ACC112 (cell line): ENCODE measurements around the gene SIX2.
"Not testable (repeated sequence)": the region's sequence is repeated elsewhere in the genome, so short reads cannot be mapped to it uniquely, and the experiment has no call there.

Experiments used
- H2AFZ ChIP-seq: fragments of 200-600 bp; sonication (generic); one replicate; pipeline ENCODE4 v1.6.0; 2017; ENCODE audit warnings: antibody characterized with exemption, low read length; ENCODE audit not compliant: unreplicated experiment
- H3K27ac ChIP-seq: fragments of 200-600 bp; sonication (generic); 2 replicates; pipeline ENCODE4 v1.5.1; 2014; ENCODE audit warnings: low read depth, mild to moderate bottlenecking, antibody characterized with exemption, low read length, moderate library complexity
- H3K27me3 ChIP-seq: fragments of 200-600 bp; sonication (generic); 2 replicates; pipeline ENCODE4 v1.6.1; 2014; ENCODE audit warnings: mild to moderate bottlenecking, antibody characterized with exemption, low read length, moderate library complexity, mixed read lengths; ENCODE audit not compliant: insufficient read depth
- H3K36me3 ChIP-seq: fragments of 200-600 bp; sonication (generic); 2 replicates; pipeline ENCODE4 v1.6.1; 2016; ENCODE audit warnings: mild to moderate bottlenecking, antibody characterized with exemption, low read length, moderate library complexity, mixed read lengths; ENCODE audit not compliant: insufficient read depth
- H3K4me1 ChIP-seq: fragments of 200-600 bp; sonication (generic); one replicate; pipeline ENCODE4 v1.6.1; 2016; ENCODE audit warnings: low read length, mixed read lengths; ENCODE audit not compliant: insufficient read depth, unreplicated experiment, control insufficient read depth
- H3K4me3 ChIP-seq: fragments of 200-600 bp; sonication (generic); 2 replicates; pipeline ENCODE4 v1.5.1; 2014; ENCODE audit warnings: mild to moderate bottlenecking, low read depth, low read length
- H3K79me2 ChIP-seq: fragments of 200-600 bp; sonication (generic); one replicate; pipeline ENCODE4 v1.6.0; 2016; ENCODE audit warnings: low read length; ENCODE audit not compliant: control insufficient read depth, unreplicated experiment, insufficient read depth

SIX2 gene

DNA sequence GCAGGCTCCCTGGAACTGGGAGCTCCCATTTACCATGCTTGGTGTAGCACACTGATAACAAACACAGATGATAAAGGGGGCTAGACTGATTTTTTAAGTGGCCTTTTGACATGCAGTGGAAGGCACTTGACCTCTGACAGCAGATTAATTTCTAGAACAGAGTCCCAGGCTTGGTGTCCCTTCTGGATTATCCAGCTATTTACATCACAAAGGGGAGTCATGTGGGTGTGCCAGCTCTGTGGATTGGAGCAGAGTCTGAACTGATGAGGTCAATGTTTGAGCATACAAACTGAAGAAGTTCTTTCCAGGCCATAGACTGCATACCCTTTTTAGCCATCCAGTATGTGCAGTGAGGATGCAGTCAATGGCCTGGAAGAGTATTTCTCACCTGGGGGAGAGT is 31.5 kb upstream of the SIX2 start:
- Histone ChIP-seq H3K27ac (no peak overlapping the region), H3K36me3 (no peaks in the 10 kb centered on the region), H3K27me3 (peaks cover 25% of the 10 kb centered on the region), H2AFZ (no peak overlapping the region), H3K4me1 (no peaks in the 10 kb centered on the region), H3K79me2 (no peaks in the 10 kb centered on the region), H3K4me3 (no peak overlapping the region)

DNA sequence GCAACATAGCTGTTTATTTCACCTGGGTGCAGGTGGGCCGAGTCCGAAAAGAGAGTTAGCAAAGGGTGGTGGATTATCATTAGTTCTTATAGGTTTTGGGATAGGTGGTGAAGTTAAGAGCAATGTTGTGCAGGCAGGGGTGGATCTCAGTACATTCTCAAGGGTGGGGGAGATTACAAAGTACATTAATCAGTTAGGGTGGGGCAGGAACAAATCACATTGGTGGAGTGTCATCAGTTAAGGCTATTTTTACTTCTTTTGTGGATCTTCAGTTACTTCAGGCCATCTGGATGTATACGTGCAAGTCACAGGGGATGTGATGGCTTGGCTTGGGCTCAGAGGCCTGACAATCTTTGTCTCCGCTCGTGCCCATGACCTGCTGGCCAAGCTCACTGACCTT is 30.6 kb upstream of the SIX2 start:
- not testable (repeated sequence) for H2AFZ ChIP-seq, H3K27ac ChIP-seq, H3K36me3 ChIP-seq, H3K79me2 ChIP-seq, H3K4me3 ChIP-seq, H3K4me1 ChIP-seq
- H3K27me3 ChIP-seq: peaks cover 20% of the 10 kb centered on the region

GRCh38 chr2:45038861-45039260 is 29.6 kb upstream of the SIX2 start:
- 0 out of 2 replicates have a peak, but pooled peaks cover 11% of the 10 kb centered on the region for H3K27me3 ChIP-seq
- H2AFZ ChIP-seq, H3K4me1 ChIP-seq, H3K36me3 ChIP-seq, H3K4me3 ChIP-seq, H3K79me2 ChIP-seq, H3K27ac ChIP-seq: not testable (repeated sequence)

DNA sequence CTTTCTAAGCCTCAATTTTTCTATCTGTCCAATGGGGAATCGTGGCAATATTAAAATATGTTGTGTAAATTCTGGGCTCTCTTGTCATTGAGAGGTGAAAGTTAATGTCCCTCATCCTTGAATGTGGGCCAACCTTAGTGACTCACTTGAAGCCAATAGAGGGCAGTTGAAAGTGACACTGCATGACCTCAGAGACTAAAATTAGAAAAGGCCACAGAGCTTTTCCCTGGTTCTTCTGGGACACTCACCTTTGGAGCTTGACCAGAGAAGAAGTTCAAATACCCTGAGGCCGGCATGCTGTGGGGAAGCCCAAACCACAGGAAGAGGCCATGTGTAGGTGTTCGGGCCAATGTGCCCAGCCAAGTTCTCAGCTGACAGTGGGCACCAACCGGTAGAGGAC is 24.1 kb upstream of the SIX2 start:
- Histone ChIP-seq H3K4me1 (peaks cover 3% of the 10 kb centered on the region), H3K4me3 (no peak overlapping the region)

DNA sequence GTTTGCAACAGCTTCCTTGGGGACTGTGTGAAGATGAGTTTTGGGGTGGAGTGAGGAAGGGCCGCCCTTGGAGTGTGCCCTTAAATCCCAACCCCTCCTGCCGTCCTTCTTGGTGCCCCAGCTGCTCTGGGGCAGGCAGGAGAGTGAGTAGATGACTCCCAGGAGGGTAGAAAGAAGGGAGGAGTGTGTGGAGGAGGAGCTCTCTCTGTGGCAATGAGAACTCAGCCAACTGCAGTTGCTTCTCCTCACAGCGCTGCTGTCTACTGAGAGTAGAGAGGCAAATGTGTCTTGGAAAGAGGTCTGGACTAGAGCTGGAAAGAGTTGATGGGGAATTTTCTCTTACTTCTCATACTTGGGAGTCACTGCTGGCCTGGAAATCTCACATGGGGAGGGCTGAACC is 21.8 kb upstream of the SIX2 start:
- Histone ChIP-seq H3K27ac (no peak overlapping the region), H3K4me1 (peaks cover 7% of the 10 kb centered on the region), H3K4me3 (no peak overlapping the region), H3K27me3 (no peaks in the 10 kb centered on the region), H2AFZ (no peak overlapping the region), H3K79me2 (no peaks in the 10 kb centered on the region), H3K36me3 (no peaks in the 10 kb centered on the region)

More for the DNA sequence above, 24.1 kb upstream of the SIX2 start:
- no peaks in the 10 kb centered on the region for H3K36me3 ChIP-seq
- no peaks in the 10 kb centered on the region for H3K27me3 ChIP-seq
- H2AFZ ChIP-seq: no peak overlapping the region
- H3K27ac ChIP-seq: no peak overlapping the region
- no peaks in the 10 kb centered on the region for H3K79me2 ChIP-seq

DNA sequence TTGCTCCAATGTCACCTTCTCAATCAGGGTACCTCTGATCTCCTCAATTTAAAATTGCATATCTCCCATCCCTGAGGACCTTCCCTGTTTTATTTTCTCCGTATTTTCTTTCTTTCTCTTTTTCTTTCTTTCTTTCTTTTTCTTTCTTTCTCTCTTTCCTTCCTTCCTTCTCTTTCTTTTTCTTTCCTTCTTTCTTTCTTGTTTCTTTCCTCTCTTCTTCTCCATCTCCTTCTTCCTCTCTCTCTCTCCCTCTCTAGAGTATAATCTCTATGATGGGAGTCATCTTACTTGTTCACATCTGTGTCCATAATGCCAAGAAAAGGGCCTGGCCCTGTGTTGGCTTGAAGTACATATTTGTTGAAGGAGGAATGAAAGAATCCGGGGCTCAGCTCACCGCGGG is 21.3 kb upstream of the SIX2 start:
- Histone ChIP-seq H3K79me2 (no peaks in the 10 kb centered on the region), H3K4me3 (no peak overlapping the region), H3K27me3 (no peaks in the 10 kb centered on the region), H2AFZ (no peak overlapping the region), H3K27ac (no peak overlapping the region), H3K4me1 (peaks cover 8% of the 10 kb centered on the region), H3K36me3 (no peaks in the 10 kb centered on the region)

DNA sequence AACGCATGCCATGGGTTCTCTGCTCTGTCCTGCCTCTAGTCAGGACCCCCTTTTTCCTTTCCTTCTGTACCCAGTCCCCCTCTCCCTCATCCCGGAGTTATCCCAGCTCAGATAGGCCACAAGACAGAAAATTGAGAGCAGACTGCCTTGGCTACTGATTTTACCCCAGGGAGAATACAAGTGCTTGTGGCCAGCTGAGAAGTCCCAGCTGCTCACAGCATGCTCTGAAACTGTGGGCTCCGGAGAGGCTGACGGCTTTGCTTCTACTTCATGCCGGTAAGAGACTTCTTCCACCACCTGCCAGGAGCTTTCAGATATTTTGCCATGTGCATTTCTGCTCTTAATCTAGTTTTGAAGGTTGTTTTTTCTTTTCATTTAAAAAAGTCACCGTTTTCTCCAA is 20.0 kb upstream of the SIX2 start:
- Histone ChIP-seq H3K4me1 (peaks cover 16% of the 10 kb centered on the region), H3K27ac (no peak overlapping the region), H3K4me3 (no peak overlapping the region), H3K79me2 (no peaks in the 10 kb centered on the region), H2AFZ (no peak overlapping the region), H3K27me3 (no peaks in the 10 kb centered on the region), H3K36me3 (no peaks in the 10 kb centered on the region)

GRCh38 chr2:45028276-45028675 is 19.0 kb upstream of the SIX2 start:
- Histone ChIP-seq H3K79me2 (no peaks in the 10 kb centered on the region), H3K27ac (no peak overlapping the region), H3K27me3 (no peaks in the 10 kb centered on the region), H2AFZ (no peak overlapping the region), H3K36me3 (no peaks in the 10 kb centered on the region), H3K4me1 (peaks cover 16% of the 10 kb centered on the region), H3K4me3 (no peak overlapping the region)

- no peaks in the 10 kb centered on the region for H3K36me3 ChIP-seq
- H3K27ac ChIP-seq: no peak overlapping the region
- no peaks in the 10 kb centered on the region for H3K79me2 ChIP-seq
- H3K27me3 ChIP-seq: no peaks in the 10 kb centered on the region
- H3K4me1 ChIP-seq: peaks cover 16% of the 10 kb centered on the region
- H3K4me3 ChIP-seq: no peak overlapping the region
- H2AFZ ChIP-seq: no peak overlapping the region
Measured at GRCh38 chr2:45026924-45027450, 17.7 kb upstream of the SIX2 start.

DNA sequence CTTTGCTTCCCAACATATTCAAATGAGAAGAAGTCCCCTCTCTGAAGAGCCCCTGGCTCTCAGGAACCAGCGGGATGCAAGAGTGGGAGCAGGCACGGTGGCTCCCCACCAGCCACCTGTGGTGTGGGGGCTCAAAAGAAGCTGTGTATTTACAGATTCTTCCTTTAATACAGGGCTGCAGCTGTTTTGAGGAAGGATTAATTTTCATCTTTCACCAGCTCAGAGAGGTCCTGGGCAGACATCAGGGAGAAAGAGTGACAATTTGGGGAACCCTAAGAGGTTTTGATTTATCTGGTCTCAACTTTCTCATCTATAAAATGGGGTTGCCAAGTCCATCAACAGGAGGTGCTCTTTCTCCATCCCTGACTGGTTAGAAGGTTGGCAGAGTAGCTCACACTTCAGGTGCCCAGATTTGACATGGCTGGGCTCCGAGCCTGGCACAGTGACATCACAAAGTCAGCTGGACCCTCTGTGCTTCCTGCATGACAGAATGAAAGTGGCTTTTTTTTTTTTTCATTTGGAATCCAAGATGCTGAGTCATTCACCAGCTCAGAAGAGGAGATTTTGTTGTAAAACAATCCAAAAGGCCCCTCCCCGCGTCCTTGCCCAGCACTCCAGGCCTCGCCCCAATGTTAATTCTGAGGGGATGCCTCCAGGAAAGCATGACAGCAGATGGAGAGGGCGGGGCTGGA is 15.5 kb upstream of the SIX2 start:
- H2AFZ ChIP-seq: no peak overlapping the region
- H3K79me2 ChIP-seq: no peaks in the 10 kb centered on the region
- no peaks in the 10 kb centered on the region for H3K27me3 ChIP-seq
- H3K36me3 ChIP-seq: no peaks in the 10 kb centered on the region
- H3K4me1 ChIP-seq: peaks cover 16% of the 10 kb centered on the region
- H3K27ac ChIP-seq: peak overlapping the region; percentile 33; the same call in 1 of the 2 replicates
- H3K4me3 ChIP-seq: no peak overlapping the region

DNA sequence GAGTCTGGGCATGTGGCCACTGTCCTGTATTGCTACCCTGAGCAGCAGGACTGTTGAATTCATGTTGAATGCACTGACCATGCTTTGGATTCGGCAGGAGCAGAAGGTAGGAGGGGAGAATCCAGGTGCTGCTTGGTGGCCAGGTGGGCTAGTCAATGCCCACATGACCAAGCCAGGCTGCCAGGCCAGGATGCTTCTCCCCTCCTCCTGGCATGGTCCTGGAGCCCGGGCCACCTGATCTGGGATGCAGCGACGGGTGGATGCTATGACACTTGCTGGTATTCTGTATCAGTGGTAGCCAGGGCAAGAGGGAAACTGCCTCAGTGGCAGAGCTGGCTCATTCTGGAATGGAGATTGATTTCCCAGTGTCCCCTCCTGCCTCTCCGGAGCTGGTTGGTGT is 14.8 kb upstream of the SIX2 start:
- Histone ChIP-seq H3K4me3 (no peak overlapping the region), H3K27me3 (no peaks in the 10 kb centered on the region), H2AFZ (no peak overlapping the region), H3K27ac (no peak overlapping the region), H3K4me1 (peaks cover 16% of the 10 kb centered on the region), H3K79me2 (no peaks in the 10 kb centered on the region), H3K36me3 (no peaks in the 10 kb centered on the region)
